B cell (primary cell): ENCODE results near the gene TAS2R40. TPM values are rescaled to one million over a fixed set of nuclear protein-coding genes. Genes with fewer than 3 reads are reported as not detected.

Experiments
- ATAC-seq: fragments of 200-7000 bp; cut with Tn5 transposase; one replicate; pipeline ENCODE4 v1.10.0; 2021; ENCODE audit warnings: low read depth, mild to moderate bottlenecking, moderate number of reproducible peaks, moderate library complexity
- CTCF ChIA-PET: fragments of 350-600 bp; sonication (Branson Sonifier 250); formaldehyde crosslinking; loops from one replicate; lab custom pipeline; 2021; ENCODE audit warnings: antibody characterized with exemption, inconsistent platforms; lab: Charles Lee
- POLR2A ChIA-PET: fragments of 350-600 bp; sonication (Branson Sonifier 250); formaldehyde crosslinking; loops from one replicate; lab custom pipeline; 2021; ENCODE audit warnings: antibody characterized with exemption; lab: Charles Lee
- DNase-seq: peaks from one replicate; pipeline ENCODE4 v3.0.0; 2013
- H2AFZ ChIP-seq: 2 replicates; pipeline ENCODE4 v1.6.1; 2012; ENCODE audit warnings: mild to moderate bottlenecking, low read depth, low read length; ENCODE audit not compliant: insufficient read depth, poor library complexity, severe bottlenecking
- H3K27ac ChIP-seq, 2 donors: 1 replicate in 1 of 2; 2 replicates in 1 of 2; pipeline ENCODE4 v1.5.1; 2012 to 2013; ENCODE audit warnings: low read length in 2 of 2, mild to moderate bottlenecking in 2 of 2, moderate library complexity in 1 of 2
- H3K27me3 ChIP-seq, 4 experiments: fragments of 200-600 bp in 1 of 4; sonication (generic) in 1 of 4; replicated peaks in 1 of 4; 1 replicate in 2 of 4; 2 replicates in 2 of 4; pipeline versions ENCODE4 v1.6.1 to v1.7.0; 2013 to 2016; ENCODE audit warnings: low read length in 3 of 4, mild to moderate bottlenecking in 2 of 4, mixed read lengths in 1 of 4, moderate library complexity in 1 of 4; ENCODE audit not compliant: insufficient read depth in 4 of 4, control insufficient read depth in 3 of 4; ENCODE audit errors: control extremely low read depth in 1 of 4
- H3K36me3 ChIP-seq, 2 experiments: replicated peaks in 1 of 2; 1 replicate in 1 of 2; 2 replicates in 1 of 2; pipeline versions ENCODE4 v1.6.1 to v1.7.1; 2013; ENCODE audit warnings: low read length in 1 of 2; ENCODE audit not compliant: insufficient read depth in 2 of 2, control insufficient read depth in 1 of 2; ENCODE audit errors: control extremely low read depth in 1 of 2, extremely low read depth in 1 of 2
- H3K4me1 ChIP-seq, 2 donors: fragments of 200-600 bp in 1 of 2; sonication (generic) in 1 of 2; 1 replicate in 1 of 2; 2 replicates in 1 of 2; pipeline versions ENCODE4 v1.5.1 to v1.6.1; 2013 to 2017; ENCODE audit warnings: low read length in 2 of 2; ENCODE audit not compliant: control insufficient read depth in 2 of 2, insufficient read depth in 2 of 2
- H3K4me2 ChIP-seq: replicated peaks from 2 replicates; pipeline ENCODE3; 2012; ENCODE audit warnings: mild to moderate bottlenecking, low read depth, low read length; ENCODE audit not compliant: poor library complexity, severe bottlenecking
- H3K4me3 ChIP-seq, 5 experiments: fragments of 200-600 bp in 1 of 5; sonication (generic) in 1 of 5; 1 replicate in 3 of 5; 2 replicates in 2 of 5; pipeline versions ENCODE4 v1.5.1 to v1.7.0; 2011 to 2016; ENCODE audit warnings: low read length in 4 of 5, mild to moderate bottlenecking in 4 of 5, low read depth in 2 of 5, control low read depth in 1 of 5, moderate library complexity in 1 of 5; ENCODE audit not compliant: insufficient read depth in 1 of 5; ENCODE audit errors: control extremely low read depth in 1 of 5, extremely low read depth in 1 of 5
- H3K79me2 ChIP-seq: fragments of 200-600 bp; sonication (generic); one replicate; pipeline ENCODE4 v1.6.0; 2016; ENCODE audit warnings: low read length; ENCODE audit not compliant: control insufficient read depth, insufficient read depth
- H3K9ac ChIP-seq: fragments of 200-600 bp; sonication (generic); 2 replicates; pipeline ENCODE4 v1.6.1; 2017; ENCODE audit warnings: mild to moderate bottlenecking, low read length, moderate library complexity
- H3K9me3 ChIP-seq, 3 donors: one replicate each; pipeline versions ENCODE4 v1.6.1 to v1.7.1; 2013; ENCODE audit warnings: low read length in 2 of 3; ENCODE audit not compliant: control insufficient read depth in 2 of 3, insufficient read depth in 1 of 3; ENCODE audit errors: control extremely low read depth in 1 of 3
- H4K20me1 ChIP-seq: 2 replicates; pipeline ENCODE4 v1.6.0; 2012; ENCODE audit warnings: mild to moderate bottlenecking, low read length; ENCODE audit not compliant: insufficient read depth, control insufficient read depth, poor library complexity, severe bottlenecking
- H3K27ac Mint-ChIP-seq: one replicate; pipeline ENCODE4 v1.8.0; 2021; ENCODE audit warnings: mixed read lengths
- H3K27me3 Mint-ChIP-seq: one replicate; pipeline ENCODE4 v1.8.0; 2021; ENCODE audit warnings: mixed read lengths
- H3K4me1 Mint-ChIP-seq: one replicate; pipeline ENCODE4 v1.8.0; 2021; ENCODE audit warnings: mixed read lengths
- H3K4me3 Mint-ChIP-seq: one replicate; pipeline ENCODE4 v1.8.0; 2021; ENCODE audit warnings: mixed read lengths
- H3K9me3 Mint-ChIP-seq: one replicate; pipeline ENCODE4 v1.8.0; 2022; ENCODE audit warnings: mixed read lengths; ENCODE audit not compliant: insufficient read depth
- EZH2 ChIP-seq: IDR thresholded peaks from 2 replicates; pipeline ENCODE4 v1.6.1; 2012; ENCODE audit warnings: borderline replicate concordance, low read depth, mild to moderate bottlenecking, moderate library complexity, low read length; ENCODE audit not compliant: insufficient read depth, poor library complexity, severe bottlenecking
- WGBS: methylation state at CpG from one replicate; pipeline ENCODE4 v1.1.5; 2013; ENCODE audit warnings: missing lambda C conversion rate; ENCODE audit not compliant: insufficient coverage; 5-methylcytosine and 5-hydroxymethylcytosine counted together
- intact Hi-C: fragments of 100-400 bp; cut with micrococcal nuclease; formaldehyde crosslinking; loops from one replicate; pipeline ENCODE4 v1.10.0; 2022
- polyA plus RNA-seq: library from polyadenylated mRNA; depleted of rRNA; stranded (reverse); fragments of >200 nt; gene quantifications from 2 replicates; pipeline ENCODE4 v1.2.3, GENCODE V29; 2012
- total RNA-seq, 2 donors: library from RNA; stranded (reverse); fragments of 120-200 nt in 1 of 2; gene quantifications; 1 replicate in 1 of 2; 2 replicates in 1 of 2; pipeline versions ENCODE4 v1.2.3 to v1.2.4, GENCODE V29; 2013 to 2022
- TF ChIP-seq, protein P1 (sequence below): fragments of 200-600 bp; IDR thresholded peaks from one replicate; pipeline ENCODE4 v1.8.0; 2022; ENCODE audit warnings: antibody characterized with exemption, mild to moderate bottlenecking

TAS2R40 gene
- total and polyA plus RNA-seq, 2 donors (not counting 1 experiment from before 2014, with no cell fraction given) = not detected

DNA sequence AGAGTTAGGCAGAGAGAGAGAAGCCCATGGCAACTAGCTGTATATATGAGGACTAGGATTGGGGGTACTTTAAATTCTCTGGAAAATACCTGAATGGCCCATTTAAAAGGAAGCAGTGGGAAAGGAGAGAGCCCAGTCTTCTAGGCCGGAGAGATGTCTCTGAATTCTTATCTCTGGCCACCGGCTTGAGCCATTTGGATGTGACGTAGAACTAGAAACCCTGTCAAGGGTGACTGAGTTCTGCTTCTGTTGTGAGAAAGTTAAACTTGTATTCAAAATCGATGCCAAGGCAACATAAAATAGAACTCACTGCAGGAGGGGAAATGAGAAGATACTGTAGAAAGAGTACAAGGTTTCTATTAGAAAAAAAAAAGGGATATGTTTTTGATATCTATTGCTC lies 35.1 kb downstream of the TAS2R40 start:
- H3K4me1 Mint-ChIP-seq = peaks cover 46% of the 10 kb centered on the region

GRCh38 chr7:143257501-143257900 lies 35.7 kb downstream of the TAS2R40 start:
- Histone ChIP-seq H3K4me3 (no peak overlapping the region), H3K9ac (no peak overlapping the region), H3K27me3 (no peaks in the 10 kb centered on the region), H4K20me1 (no peaks in the 10 kb centered on the region), H3K27ac (peak overlapping the region; percentile 84 to 94), H2AFZ (no peak overlapping the region), H3K4me1 (peaks cover 30 to 44% of the 10 kb centered on the region in 2 donors), H3K36me3 (no peaks in the 10 kb centered on the region), H3K9me3 (no peaks in the 10 kb centered on the region), H3K79me2 (peaks cover 9% of the 10 kb centered on the region), H3K4me2 (no peak overlapping the region)
- peaks cover 45% of the 10 kb centered on the region for H3K4me1 Mint-ChIP-seq
- H3K27me3 Mint-ChIP-seq = no peaks in the 10 kb centered on the region
- ChIA-PET POLR2A (interaction anchor here (0.6 kb wide), 1 partner anchor 16 kb away, joined by 4 read pairs; no protein-coding TSS in a partner anchor), CTCF (interaction anchor here (0.8 to 5.7 kb wide), 3 partner anchors 14 to 47 kb away, joined by 3 to 40 read pairs (median 4); no protein-coding TSS in a partner anchor)
- intact Hi-C loops = no loop called here
- WGBS = 100% methylated on average over 2 of the region's 5 CpGs
- no peaks in the 10 kb centered on the region for H3K9me3 Mint-ChIP-seq
- H3K4me3 Mint-ChIP-seq = no peak overlapping the region
- TF ChIP-seq, protein P1, sequence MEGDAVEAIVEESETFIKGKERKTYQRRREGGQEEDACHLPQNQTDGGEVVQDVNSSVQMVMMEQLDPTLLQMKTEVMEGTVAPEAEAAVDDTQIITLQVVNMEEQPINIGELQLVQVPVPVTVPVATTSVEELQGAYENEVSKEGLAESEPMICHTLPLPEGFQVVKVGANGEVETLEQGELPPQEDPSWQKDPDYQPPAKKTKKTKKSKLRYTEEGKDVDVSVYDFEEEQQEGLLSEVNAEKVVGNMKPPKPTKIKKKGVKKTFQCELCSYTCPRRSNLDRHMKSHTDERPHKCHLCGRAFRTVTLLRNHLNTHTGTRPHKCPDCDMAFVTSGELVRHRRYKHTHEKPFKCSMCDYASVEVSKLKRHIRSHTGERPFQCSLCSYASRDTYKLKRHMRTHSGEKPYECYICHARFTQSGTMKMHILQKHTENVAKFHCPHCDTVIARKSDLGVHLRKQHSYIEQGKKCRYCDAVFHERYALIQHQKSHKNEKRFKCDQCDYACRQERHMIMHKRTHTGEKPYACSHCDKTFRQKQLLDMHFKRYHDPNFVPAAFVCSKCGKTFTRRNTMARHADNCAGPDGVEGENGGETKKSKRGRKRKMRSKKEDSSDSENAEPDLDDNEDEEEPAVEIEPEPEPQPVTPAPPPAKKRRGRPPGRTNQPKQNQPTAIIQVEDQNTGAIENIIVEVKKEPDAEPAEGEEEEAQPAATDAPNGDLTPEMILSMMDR = no peak
- TF ChIP-seq EZH2 = no peak
- ATAC-seq (no peak), DNase-seq (no peak)
- H3K27ac Mint-ChIP-seq = peak overlapping the region; percentile 52

More for the DNA sequence above, 35.1 kb downstream of the TAS2R40 start:
- Mint-ChIP-seq H3K27ac (peak overlapping the region; percentile 89), H3K9me3 (no peaks in the 10 kb centered on the region), H3K4me3 (peak overlapping the region; percentile 42), H3K27me3 (no peaks in the 10 kb centered on the region)
- Histone ChIP-seq H3K36me3 (no peaks in the 10 kb centered on the region), H3K4me3 (no peak overlapping the region), H3K9ac (peak overlapping the region; percentile 6), H3K27ac (peak overlapping the region; percentile 84 to 94), H2AFZ (peak overlapping the region; percentile 30), H3K4me1 (peaks cover 31 to 49% of the 10 kb centered on the region in 2 donors), H4K20me1 (no peaks in the 10 kb centered on the region), H3K4me2 (peak overlapping the region; percentile 32), H3K27me3 (no peaks in the 10 kb centered on the region), H3K79me2 (peaks cover 3% of the 10 kb centered on the region), H3K9me3 (no peaks in the 10 kb centered on the region)
- CTCF ChIA-PET = interaction anchor here (0.6 to 5.7 kb wide), 4 partner anchors 10 to 42 kb away, joined by 3 to 40 read pairs (median 4); no protein-coding TSS in a partner anchor
- WGBS = 35% methylated on average over 2 of the region's 4 CpGs
- intact Hi-C loops = no loop called here
- TF ChIP-seq, protein P1 = no peak
- no peak for TF ChIP-seq EZH2
- ATAC-seq (peak; percentile 84), DNase-seq (peak; percentile 74)
- POLR2A ChIA-PET = no interaction called here
